Ovary (tissue), 3 donors: ENCODE measurements around the gene NID1.

Experiments
- CTCF ChIP-seq, 3 donors: fragments of 450-650 bp in 2 of 3; fragments of 200-600 bp in 1 of 3; IDR thresholded peaks; one replicate each; pipeline versions ENCODE4 v1.5.1 to v1.8.0; 2016 to 2022; ENCODE audit warnings: antibody characterized with exemption in 3 of 3, mild to moderate bottlenecking in 1 of 3
- POLR2A ChIP-seq: fragments of 450-650 bp; IDR thresholded peaks from one replicate; pipeline ENCODE4 v1.6.1; 2017; ENCODE audit warnings: antibody characterized with exemption, mild to moderate bottlenecking, moderate library complexity
- donor health status: DM: no; HTN: no; CAD: no.

- TF ChIP-seq CTCF (IDR thresholded peaks at IDR 0.05) (no peak), POLR2A (no peak)
Measured at GRCh38 chr1:236030534-236030933, 34.4 kb downstream of the NID1 start.
